Activated T-cell treated with anti-CD3 and anti-CD28 coated beads for 48 hours (primary cell): ENCODE results near the gene RAB40B.

Experiments used
- DNase-seq: peaks from one replicate; pipeline ENCODE4 v3.0.0-alpha.2; 2020; ENCODE audit warnings: low read depth

RAB40B gene

DNA sequence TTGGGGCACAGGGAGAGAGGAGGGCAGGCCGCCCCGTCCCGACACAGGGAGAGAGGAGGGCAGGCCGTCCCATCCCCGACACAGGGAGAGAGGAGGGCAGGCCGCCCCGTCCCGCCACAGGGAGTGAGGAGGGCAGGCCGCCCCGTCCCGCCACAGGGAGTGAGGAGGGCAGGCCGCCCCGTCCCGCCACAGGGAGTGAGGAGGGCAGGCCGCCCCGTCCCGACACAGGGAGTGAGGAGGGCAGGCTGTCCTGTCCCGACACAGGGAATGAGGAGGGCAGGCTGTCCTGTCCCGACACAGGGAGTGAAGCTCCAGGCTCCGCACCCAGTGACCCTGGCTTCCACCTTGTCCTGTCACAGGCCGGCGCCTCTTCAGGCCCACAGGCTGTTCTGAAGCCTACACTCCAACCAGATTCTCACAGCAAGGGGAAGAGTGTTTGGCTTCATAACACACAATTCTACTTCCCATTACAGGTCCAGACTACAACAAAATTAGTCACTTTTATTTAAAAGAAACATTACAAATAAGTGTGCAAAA, 84.3 kb downstream of the RAB40B start:
- no peak for DNase-seq

DNA sequence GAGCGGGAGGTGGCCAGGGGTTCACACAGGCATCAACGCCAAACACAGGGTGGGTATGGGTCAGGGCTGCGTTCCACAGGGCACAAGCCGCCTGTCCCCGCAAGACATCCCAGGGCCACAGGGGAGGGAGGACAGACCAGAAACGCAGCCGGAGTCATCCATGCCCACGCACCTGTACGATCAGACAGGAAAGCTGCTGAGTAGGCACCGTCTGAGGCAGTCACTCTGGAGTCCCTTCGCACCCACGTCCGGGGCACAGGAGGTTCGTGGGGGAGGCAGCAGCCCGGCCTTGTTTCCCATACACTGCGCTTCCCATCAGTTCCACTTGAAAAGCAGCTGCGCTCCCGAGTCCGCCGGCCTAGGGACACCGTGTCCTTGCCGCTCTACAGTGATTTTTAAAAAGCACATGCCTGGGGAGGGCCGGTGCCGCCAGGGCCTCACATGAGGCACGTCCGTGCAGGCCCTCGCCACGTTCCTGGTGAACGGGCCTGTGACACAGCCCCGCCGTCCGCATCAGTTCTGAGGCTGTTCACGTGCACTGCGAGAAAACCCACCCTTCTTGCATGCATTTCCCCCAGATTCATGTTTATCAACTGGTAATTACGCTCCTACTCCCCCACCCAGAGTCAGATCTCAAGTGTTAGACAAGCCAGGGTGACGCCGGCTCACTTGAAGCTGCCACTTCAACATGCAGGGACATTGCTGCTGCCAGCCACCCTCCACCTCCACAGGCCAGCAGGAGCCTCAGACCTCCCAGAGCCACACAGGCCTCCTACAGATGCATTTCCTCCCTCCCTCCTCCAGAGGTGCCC, 85.0 kb downstream of the RAB40B start:
- DNase-seq = no peak

DNA sequence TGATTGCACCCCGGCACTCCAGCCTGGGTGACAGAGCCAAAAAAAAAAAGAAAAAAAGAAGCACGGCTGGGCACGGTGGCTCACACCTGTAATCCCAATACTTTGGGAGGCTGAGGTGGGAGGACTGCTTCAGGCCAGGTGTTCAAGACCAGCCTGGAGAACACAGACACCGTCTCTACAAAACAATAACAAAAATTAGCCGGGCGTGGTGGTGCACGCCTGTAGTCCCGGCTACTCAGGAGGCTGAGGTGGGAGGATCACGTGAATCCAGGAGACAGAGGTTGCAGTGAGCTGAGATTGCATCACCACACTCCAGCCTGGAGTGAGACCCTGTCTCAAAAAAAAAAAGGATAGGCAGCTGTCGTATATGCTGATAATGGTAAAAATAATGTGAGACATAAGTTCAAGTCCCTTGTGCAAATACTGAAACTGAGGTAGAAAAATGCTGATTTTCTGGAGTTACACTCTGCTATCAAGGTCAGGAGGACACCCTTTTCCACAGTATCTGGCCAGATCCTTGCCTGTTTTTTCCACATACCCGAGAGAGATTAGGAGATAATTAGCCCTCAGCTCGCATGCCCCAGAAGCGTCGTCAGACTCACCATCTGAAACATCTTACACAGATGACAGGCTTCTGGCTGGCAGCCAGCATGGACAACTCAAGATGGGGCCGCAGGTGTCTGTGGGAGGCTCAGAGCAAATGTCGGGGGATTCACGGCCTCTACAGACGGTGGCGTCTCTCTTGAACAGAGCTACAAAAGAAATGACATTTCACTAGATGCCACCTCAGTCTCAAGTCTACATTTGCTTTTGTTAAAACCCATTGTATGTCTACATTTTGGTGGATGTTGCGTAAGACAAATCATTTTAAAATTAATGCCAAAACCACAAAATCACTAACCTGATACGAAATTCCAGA, 87.1 kb downstream of the RAB40B start:
- no peak for DNase-seq

DNA sequence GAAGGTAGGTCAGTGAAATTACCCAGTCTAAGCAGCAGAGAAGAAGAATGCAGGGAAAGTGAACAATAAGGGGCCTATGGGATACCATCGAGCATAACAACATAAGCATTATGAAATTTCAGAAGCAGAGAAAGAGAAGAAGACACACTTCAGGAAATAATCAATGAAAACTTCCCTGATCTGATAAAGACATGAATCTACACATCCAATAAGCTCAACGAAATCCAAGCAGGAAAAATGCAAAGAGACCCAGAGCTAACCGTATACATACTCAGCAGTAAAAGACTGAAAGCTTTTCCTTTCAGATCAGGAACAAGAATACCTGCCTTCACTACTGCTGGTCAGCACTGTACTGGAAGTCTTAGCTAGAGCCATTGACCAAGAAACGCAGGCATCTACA, 88.8 kb downstream of the RAB40B start:
- no peak for DNase-seq

DNA sequence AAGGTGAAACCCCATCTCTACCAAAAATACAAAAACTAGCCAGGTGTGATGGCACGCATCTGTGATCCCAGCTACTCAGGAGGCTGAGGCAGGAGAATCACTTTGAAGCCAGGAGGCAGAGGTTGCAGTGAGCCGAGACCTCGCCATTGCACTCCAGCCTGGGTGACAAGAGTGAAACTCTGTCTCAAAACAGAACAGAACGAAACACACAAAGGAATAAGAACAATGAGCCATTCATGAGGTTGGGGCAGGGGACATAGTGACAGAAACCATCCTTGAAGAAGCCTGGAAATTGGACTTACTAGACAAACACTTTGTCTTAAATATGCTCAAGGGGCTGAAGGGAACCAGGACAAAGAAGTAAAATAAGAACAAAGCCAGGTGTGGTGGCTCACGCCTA, 89.7 kb downstream of the RAB40B start:
- DNase-seq = no peak

DNA sequence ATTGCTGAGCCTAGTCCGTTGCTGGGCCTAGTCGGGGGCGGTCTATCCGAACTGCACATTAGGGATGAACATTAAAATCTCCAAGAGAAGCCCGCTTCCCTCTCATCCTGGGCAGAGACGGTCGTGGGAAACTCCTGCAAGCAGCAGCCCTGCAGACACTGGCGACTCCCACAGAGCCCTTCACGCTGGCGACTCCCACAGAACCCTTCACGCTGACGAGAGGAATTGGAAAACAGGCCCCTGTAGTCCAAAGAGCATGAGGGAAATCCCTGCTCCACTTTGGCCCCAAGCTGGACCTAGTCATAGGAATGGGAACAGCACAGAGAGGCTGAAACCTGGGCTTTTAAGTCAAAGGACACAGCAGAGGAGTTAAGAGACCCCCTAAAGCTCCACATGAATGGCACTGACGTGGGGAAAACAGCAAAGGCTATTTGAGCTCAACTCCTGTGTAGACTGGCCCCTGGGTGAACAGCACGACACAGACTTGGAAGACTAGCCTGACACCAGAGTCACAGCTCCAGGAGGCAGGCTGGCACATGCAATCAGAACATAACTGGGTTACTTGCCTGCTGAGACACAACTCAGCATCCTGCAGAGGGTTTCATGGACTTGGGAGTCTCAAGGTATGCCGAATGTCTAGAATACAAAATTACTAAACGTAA, 92.4 kb downstream of the RAB40B start:
- DNase-seq = no peak
